ENCODE data around the gene SYT7. TPM values are rescaled to one million over a fixed set of nuclear protein-coding genes. Genes with fewer than 3 reads are reported as not detected.
A peak's percentile ranks its signal among the peaks of the same experiment; 100 is the strongest.

SYT7 gene
- total RNA-seq, 1 donor from 2014 or later: 4.8 TPM

DNA sequence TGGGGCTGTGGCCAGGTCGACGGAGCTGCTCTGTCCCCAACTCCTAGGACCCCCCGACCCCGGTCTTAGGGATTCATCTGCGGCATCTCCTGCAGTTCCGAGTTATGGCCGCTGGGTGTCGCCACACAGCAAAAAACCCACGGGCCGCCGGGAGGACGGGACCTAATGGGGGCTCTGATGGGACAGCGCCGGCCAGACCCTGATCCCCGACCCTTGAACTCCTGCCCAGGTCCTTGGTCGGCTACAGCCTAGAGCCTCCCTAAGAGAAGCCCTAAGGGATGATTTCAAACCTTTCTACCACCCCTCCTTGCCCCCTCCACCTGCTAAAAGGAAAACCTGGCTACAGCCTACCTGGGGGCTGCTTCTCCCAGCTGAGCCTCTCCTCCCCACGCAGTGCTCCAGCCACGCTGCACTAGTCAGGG lies 103.1 kb downstream of the SYT7 start:
- Histone ChIP-seq H3K27me3 (peaks cover 6% of the 10 kb centered on the region), H3K9me3 (no peaks in the 10 kb centered on the region), H3K4me1 (no peaks in the 10 kb centered on the region), H3K4me3 (no peak overlapping the region), H3K27ac (no peak overlapping the region), H3K36me3 (no peaks in the 10 kb centered on the region)
- ATAC-seq: peak; percentile 62
- DNase-seq: peak; percentile 73
- TF ChIP-seq, protein P1, sequence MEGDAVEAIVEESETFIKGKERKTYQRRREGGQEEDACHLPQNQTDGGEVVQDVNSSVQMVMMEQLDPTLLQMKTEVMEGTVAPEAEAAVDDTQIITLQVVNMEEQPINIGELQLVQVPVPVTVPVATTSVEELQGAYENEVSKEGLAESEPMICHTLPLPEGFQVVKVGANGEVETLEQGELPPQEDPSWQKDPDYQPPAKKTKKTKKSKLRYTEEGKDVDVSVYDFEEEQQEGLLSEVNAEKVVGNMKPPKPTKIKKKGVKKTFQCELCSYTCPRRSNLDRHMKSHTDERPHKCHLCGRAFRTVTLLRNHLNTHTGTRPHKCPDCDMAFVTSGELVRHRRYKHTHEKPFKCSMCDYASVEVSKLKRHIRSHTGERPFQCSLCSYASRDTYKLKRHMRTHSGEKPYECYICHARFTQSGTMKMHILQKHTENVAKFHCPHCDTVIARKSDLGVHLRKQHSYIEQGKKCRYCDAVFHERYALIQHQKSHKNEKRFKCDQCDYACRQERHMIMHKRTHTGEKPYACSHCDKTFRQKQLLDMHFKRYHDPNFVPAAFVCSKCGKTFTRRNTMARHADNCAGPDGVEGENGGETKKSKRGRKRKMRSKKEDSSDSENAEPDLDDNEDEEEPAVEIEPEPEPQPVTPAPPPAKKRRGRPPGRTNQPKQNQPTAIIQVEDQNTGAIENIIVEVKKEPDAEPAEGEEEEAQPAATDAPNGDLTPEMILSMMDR (IDR thresholded peaks at IDR 0.05): peak; percentile 95
- intact Hi-C loops (cut with DNase I): loop anchor here (10.0 kb wide), 2 partner anchors 47 to 157 kb away; no protein-coding TSS in a partner anchor

DNA sequence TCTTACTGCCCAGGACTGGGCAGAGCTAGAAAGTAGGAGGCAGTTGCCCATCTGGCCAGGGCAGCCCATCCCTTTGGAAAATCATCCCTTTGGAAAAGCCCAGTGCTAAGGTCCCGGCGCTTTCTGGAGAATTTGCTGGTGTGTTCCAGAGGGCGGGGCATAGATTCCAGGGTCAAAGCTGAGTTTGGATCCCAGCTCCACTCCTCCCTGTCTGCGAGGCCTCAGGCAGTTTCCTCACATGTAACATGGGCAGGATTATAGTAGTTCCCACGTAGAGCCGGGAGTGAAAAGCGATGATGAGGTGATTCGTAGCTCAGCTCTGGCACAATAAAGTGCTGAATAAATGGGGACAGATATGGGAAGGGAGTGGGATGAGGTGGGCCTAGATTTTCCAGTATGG lies 103.8 kb downstream of the SYT7 start:
- H3K27ac ChIP-seq: no peak overlapping the region
- DNase-seq (no peak), ATAC-seq (no peak)
- no peaks in the 10 kb centered on the region for H3K9me3 ChIP-seq
- no peaks in the 10 kb centered on the region for H3K36me3 ChIP-seq
- no peaks in the 10 kb centered on the region for H3K27me3 ChIP-seq
- H3K4me1 ChIP-seq: no peaks in the 10 kb centered on the region
- intact Hi-C loops (cut with DNase I): loop anchor here (10.0 kb wide), 2 partner anchors 48 to 158 kb away; no protein-coding TSS in a partner anchor
- no peak overlapping the region for H3K4me3 ChIP-seq
- TF ChIP-seq, protein P1 (IDR thresholded peaks at IDR 0.05): no peak

DNA sequence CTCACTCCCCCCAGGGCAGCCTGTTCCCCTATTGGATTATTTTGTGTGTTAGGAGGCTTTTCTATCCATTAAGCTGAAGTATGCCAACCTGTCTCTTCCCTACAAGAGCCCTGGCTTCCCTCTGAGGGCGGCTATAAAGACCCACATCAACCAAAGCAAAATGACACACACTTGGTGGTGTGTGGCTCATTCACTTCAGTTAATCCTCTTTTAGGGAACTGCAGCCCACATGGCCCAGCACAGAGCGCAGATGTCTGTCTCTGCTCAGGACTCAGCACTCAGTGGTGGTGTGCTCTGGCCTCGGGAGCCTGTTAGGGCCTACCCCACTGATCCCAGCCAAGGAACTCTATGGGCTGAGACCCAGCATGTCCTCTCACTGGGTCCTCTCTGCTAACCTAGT lies 104.5 kb downstream of the SYT7 start:
- intact Hi-C loops (cut with DNase I): loop anchor here (10.0 kb wide), 2 partner anchors 48 to 158 kb away; no protein-coding TSS in a partner anchor
- Histone ChIP-seq H3K4me1 (peaks cover 3% of the 10 kb centered on the region), H3K27me3 (no peaks in the 10 kb centered on the region), H3K4me3 (no peak overlapping the region), H3K27ac (no peak overlapping the region), H3K36me3 (no peaks in the 10 kb centered on the region), H3K9me3 (no peaks in the 10 kb centered on the region)
- TF ChIP-seq, protein P1 (IDR thresholded peaks at IDR 0.05): no peak
- no peak for DNase-seq
- no peak for ATAC-seq

DNA sequence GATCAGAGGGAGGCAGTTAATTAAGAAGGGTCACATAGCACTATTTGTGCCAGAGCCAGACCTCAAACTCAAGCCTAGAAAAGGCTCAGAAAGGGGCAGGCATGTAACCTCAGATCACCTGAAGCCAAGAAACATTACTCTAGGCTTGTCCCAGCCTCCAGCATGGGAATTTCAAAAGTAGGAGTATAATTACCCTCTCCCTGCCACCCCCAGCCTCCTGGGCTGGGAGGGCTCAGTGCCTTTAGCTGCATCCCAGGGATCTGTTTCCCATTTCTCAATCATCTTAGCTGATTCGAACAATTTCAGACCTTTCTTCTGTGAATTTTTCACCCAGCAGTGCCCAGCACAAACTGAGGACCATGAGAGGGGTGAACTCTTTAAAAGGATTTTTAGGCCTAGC lies 105.4 kb downstream of the SYT7 start:
- no peak overlapping the region for H3K27ac ChIP-seq
- H3K4me3 ChIP-seq: no peak overlapping the region
- TF ChIP-seq, protein P1 (IDR thresholded peaks at IDR 0.05): no peak
- DNase-seq: no peak
- H3K36me3 ChIP-seq: no peaks in the 10 kb centered on the region
- no peaks in the 10 kb centered on the region for H3K9me3 ChIP-seq
- ATAC-seq: no peak
- no peaks in the 10 kb centered on the region for H3K27me3 ChIP-seq
- intact Hi-C loops (cut with DNase I): loop anchor here (10.0 kb wide), 2 partner anchors 49 to 159 kb away; no protein-coding TSS in a partner anchor
- peaks cover 3% of the 10 kb centered on the region for H3K4me1 ChIP-seq

DNA sequence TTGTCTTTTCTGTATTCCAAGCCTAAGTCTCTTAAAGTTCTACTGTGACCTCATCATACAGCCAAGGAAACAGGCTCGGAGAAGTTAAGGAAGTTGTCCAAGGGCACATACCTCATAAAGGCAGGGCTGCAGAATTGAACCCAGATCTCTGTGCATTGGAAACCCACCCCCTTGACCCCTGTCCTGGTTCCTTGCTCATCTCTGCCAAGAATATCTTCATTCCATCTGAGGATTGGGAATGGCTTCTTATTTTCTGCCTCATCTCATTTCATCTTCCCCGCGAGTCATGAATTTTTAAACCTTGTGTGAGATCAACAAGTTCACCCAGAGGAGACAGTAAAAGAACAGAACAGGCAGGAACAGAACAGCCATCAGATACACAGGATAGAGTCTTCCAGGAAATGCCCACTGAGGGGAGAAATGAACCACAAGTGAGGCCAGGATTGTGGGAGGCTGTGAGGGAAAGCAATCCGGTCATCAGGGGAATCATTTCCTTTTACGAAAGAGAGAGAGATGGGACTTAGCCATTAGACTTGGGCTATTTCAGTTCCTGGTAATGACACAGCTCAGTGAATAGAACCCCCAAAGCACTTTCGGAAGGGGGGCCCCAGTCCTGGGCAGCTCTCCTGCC lies 106.7 kb downstream of the SYT7 start:
- H3K4me1 ChIP-seq: peaks cover 3% of the 10 kb centered on the region
- intact Hi-C loops (cut with DNase I): loop anchor here (10.0 kb wide), 2 partner anchors 51 to 161 kb away; no protein-coding TSS in a partner anchor
- H3K4me3 ChIP-seq: no peak overlapping the region
- DNase-seq (no peak), ATAC-seq (no peak)
- H3K27me3 ChIP-seq: no peaks in the 10 kb centered on the region
- H3K27ac ChIP-seq: no peak overlapping the region
- H3K36me3 ChIP-seq: peaks cover 4% of the 10 kb centered on the region
- H3K9me3 ChIP-seq: no peaks in the 10 kb centered on the region
- TF ChIP-seq, protein P1 (IDR thresholded peaks at IDR 0.05): no peak
